NCI-H128 (cell line): ENCODE results near the gene PRAF2.

Experiments
- DNase-seq: peaks from one replicate; lab custom pipeline; 2025; ENCODE audit not compliant: unreplicated experiment; lab: John Stamatoyannopoulos, UW

Gene PRAF2

GRCh38 chrX:49073601-49074575 lies at the start of gene PRAF2:
Gene PRAF2, minus strand, starts transcription at chrX:49074002. Its CDS starts 15 bp downstream, at chrX:49073987.
- DNase-seq = peak; percentile 73

GRCh38 chrX:49122499-49122898 lies 48.7 kb upstream of the PRAF2 start:
- DNase-seq = no peak

DNA sequence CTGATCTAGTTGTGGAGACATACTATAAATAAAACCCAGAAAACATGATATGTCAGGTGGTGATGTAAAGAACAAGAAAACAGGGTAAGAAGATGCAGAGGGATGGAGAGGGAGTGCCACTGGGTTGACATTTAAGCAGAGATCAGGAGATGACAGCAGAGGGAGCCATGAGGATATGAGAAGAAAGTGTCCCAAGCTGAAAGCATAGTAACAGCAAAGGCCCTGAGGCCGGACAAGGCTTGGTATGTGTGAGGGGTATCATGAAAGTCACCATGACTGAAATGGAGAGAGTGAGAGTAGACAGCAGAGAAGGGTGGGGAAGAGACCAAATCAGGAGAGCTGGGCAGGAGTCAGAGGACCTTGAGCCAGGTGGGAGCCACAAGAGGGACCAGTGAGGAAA lies 46.3 kb upstream of the PRAF2 start:
- no peak for DNase-seq

GRCh38 chrX:49117581-49117980 lies 43.8 kb upstream of the PRAF2 start:
- no peak for DNase-seq

DNA sequence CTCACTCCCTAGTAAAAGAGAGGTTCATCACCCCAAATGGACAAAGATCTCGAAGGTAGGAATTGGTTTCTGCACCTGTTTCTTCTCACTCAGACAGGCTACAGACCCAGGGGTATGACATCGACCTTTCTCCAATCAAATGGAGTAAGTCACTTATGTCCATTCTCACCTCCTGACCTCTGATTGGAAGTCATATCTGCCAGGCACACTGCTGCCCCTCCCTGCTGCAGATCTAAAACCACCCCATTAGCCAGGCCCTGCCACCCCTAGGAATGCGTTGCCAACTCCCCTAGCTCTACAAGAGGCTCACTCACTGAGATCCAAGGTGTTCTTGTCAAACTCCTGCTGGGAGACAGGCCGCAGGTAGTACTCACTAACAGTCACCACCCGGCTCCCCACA lies 42.9 kb upstream of the PRAF2 start:
- DNase-seq = no peak

DNA sequence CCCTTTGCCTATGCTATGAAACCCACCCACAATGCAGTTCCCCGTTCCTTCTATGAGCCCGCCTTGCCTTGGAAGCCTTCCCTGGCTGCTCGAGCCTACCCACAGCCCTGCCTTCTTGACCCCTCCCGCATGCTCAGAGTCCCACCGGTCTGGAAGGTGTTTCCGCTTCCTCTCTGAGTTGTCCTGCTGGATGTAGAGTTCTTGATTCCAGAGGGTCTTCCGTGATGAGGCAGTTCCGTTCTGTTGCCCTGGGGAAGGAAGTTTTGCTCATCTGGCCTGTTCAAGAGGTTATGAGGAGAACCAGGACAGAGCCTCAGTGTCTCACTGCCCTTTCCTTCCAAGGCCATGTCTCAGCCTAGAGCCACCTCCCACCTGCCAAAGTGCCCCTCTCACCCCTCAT lies 42.3 kb upstream of the PRAF2 start:
- no peak for DNase-seq

DNA sequence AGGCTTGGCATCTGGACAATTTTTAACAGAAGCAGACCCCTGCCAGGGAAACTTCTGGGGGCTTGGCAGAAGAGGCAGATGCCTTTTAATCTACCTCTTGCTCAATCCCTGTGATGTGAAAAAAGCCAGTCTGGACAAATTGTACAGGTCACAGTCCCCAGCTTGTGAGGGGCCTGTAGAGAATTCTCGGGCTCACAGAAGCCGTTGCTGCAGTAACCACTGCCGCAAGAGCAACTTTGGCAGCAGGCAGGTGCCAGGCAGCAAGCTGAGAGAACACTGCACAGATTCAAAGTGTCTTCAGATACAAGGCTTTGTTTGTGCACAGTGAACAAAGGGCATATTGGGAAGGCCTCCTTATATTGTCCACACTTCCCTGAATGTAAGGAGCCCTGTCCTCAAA lies 38.0 kb upstream of the PRAF2 start:
- DNase-seq = no peak

DNA sequence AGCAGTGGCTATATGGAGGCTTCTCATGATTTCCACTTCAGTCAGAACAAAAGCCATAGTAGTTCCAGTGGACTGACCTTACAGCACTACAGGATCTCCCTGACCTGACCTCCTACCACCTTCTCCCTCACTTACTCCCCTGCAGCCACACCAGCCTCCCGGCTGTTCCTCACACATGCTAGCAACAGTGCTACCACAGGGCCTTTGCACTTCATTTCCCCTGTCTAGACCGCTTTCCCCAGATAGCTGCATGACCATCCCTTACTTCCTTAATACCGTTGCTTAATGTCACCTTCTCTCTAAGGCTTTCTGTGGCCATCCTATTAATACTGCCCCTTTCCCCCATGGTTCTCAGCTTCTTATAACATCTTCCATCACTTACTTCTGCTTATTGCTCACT lies 36.6 kb upstream of the PRAF2 start:
- no peak for DNase-seq

GRCh38 chrX:49108641-49109040 lies 34.8 kb upstream of the PRAF2 start:
- no peak for DNase-seq

- DNase-seq = no peak
These were observed 33.1 kb upstream of the PRAF2 start for GRCh38 chrX:49106930-49107329.

- no peak for DNase-seq
These were observed 32.5 kb upstream of the PRAF2 start for GRCh38 chrX:49106296-49106695.

DNA sequence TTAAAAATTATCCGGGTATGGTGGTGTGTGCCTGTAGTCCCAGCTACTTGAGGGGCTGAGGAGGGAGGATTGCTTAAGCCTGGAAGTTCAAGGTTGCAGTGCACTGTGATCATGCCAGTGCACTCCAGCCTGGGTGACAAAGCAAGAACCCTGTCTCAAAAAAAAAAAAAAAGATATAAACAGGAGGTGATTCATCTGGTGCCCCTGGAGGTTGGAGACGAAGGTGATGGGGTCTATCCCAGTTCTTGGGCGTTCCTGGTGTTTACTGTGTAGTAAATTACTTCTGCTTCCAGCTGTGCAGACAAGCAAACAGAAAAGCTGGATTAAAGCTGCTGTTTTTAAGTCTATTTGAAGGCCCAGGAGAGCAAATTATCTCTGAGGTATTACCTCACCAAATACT lies 29.8 kb upstream of the PRAF2 start:
- no peak for DNase-seq

- DNase-seq = no peak
These were observed 28.4 kb upstream of the PRAF2 start for GRCh38 chrX:49102190-49102589.

DNA sequence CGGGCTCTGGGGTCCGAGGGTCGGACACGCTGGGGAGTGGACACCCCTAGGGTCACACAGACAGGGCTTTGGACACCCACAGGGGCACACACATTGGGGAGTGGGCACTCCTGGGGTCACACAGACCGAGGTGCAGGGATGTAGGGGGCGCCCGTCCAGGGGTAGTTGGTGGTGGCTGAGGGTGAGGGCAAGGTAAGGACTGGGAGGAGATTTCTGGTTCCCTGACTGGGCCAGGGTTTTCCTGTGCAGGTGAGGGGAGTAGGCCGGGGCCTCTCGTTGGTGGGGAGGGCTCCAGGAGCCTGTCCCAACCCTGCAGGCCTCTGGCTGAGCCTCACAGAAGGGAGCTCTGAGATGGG lies 27.8 kb upstream of the PRAF2 start:
- no peak for DNase-seq

DNA sequence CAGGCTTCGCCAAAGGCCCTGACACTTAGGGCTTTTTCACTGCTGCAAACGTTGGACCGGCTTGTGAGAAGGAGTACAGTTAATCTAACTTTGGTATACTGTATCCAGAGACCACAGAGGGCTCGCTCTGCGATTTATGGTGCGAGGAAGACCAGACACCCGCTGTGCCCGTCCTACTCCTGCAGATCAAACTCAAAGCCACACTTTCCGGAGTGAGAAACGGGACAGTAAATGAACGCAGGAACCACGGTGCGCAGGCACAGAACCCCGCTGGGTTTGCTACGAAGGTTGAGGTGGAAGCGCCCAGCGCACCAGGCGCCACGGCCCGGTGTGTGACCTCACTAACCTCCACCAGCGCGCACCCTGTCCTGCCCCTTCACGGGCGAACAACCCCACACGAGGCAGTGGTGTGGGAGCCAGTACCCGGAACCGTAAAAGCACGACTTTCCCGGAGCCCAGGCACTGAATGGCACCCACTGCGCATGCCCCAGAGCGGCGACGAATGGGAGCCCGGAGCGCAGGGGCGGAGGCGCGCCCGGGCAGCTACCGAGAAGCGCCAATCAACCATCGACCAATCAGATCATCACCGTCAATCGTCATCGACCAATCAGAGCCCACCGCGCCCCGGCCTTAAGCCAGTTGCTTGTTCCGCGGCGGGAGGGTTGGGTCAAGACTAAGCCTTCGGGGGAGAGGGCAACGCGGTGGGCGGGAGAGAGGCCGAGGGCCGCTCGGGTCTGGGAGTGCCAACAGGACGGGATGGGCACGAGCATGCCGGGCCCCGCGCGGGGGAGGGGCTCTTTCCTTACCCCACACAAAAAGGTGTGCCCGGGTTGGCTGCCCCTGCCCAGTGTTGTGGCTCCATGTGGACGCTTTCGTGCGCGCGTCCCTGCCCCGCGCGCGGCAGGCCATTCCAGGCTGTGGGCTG lies 27.2 kb upstream of the PRAF2 start:
- peak; percentile 81 for DNase-seq

GRCh38 chrX:49096419-49096818 lies 22.6 kb upstream of the PRAF2 start:
- DNase-seq = no peak

DNA sequence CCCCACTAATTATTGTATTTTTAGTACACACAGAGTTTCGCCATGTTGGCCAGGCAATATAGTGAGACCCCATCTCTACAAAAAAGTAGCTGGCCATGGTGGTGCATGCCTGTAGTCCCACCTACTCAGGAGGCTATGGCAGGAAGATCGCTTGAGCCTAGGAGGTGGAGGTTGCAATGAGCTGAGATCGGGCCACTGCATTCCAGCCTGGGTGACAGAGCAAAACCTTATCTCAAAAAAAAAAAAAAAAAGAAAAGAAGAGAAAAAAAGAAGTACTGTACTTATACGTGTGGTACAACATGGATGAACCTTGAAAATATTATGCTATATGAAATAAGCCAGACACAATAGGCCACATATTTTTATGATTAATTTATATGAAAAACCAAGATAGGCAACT lies 15.8 kb upstream of the PRAF2 start:
- no peak for DNase-seq

GRCh38 chrX:49082271-49082871 lies 8.6 kb upstream of the PRAF2 start:
- DNase-seq = no peak

DNA sequence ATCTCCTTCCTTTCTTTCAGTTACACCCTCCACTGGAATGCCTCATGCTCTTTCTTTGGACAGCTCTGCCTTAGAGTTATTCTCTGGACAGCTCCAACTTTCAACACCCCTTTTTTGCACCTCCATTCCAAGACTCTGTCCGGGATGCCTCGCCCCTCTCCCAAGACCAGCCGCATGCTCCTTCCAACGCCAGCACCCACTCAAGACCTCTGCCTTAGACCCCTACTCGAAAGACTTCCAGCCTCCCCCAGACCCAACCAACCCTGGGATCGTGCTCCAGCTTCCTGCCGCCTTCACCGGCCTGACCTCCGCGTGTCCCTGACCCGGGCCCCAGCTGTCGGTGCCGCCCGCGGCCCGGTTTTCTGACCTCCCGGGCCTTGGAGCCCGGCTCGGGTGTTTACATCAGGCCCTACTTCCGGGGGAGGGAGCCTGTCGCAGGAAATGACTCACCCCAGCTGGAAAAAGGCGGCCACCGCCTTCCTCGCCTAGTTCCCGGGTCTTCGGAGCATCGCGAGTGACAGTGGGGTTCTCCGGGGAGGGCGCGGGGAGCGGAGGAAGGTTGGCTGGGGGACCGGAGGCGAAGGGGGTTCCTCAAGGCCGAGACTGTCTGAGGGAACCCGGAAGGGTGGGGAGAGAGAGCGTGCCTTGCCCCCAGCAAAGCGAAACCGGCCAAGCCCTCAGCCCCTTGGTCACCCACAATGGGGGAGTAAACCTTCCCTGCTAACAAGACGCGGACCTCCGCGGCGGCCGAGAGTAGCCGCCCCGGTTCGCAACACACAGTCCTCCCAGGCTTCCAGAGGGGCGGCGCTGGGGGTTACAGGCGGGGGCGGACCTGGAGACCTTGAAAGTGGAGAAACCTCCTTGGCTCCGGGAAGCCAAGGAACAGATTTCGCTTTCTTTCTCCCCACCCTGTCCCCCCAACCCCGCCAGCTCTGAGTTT lies 6.0 kb upstream of the PRAF2 start, which contains the start of gene WDR45:
Gene WDR45, minus strand, starts transcription at position 399 of the 940 bp plus-strand sequence. CDS start 1,792 bp downstream, outside the sequence.
- DNase-seq = peak; percentile 17

DNA sequence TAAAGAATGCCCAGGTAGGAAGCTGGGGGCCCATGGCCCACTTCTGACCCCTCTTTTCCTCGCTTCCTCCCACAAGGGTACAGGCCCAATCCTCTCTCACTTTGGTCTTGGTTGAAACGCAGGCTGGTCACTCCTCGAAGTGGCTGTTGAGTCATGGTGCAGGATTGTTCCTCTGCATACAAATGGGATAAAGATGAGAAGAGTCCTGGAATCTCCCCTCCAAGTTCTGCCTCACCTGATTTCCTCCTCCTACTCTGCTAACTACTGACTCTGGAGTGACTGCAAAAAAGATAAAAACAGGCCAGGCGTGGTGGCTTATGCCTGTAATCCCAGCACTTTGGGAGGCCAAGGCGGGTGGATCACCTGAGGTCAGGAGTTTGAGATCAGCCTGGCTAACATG lies 4.1 kb upstream of the PRAF2 start:
- no peak for DNase-seq
